Stimulated activated CD4-positive, alpha-beta T cell treated with anti-CD3 and anti-CD28 coated beads, Interleukin-15, amount 100 ng/mL, for 1 hour (primary cell): ENCODE results near the gene OR2T8.

Experiments
- DNase-seq, 2 donors: peaks; one replicate each; pipeline ENCODE4 v3.0.0-alpha.2; 2020; ENCODE audit warnings: low read depth in 1 of 2, low spot score in 1 of 2

Gene OR2T8

DNA sequence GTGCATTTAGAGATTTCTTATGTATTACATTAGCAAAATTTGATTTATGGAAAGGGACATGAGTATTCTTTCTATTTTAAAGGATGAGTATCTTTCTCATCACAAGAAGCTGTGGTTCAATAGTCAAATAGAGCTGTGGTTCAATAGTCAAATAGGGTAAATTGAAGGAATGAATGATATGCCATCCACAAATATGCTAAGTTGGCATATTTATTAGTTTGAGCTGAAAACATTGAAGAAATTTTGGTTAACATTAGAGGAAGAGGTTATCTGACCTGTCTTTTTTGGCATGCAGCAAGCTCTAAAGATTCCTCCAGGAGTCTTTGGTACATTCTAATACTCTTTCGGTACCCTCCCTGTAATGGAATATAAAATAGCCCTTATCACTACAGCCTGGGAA is 33.4 kb downstream of the OR2T8 start:
- DNase-seq = no peak

DNA sequence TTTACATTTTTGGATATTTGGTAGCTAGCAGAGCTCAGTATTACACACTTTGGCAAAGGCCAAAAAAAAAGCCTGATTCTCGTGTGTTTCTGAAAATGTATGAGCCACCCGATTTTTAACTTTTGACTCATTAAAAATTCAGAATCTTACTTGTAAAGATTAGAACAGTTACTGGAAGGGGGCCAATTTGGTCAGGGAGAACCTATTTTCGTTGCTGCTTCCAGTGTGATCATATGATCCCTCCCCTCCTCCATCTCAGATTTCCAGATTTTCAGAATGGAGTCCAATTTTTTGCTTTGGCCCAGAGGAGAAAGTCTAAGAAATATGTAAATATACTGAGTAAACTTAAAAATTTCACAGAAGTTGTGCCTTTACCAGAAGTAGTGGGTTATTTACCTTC is 41.7 kb downstream of the OR2T8 start:
- no peak for DNase-seq

DNA sequence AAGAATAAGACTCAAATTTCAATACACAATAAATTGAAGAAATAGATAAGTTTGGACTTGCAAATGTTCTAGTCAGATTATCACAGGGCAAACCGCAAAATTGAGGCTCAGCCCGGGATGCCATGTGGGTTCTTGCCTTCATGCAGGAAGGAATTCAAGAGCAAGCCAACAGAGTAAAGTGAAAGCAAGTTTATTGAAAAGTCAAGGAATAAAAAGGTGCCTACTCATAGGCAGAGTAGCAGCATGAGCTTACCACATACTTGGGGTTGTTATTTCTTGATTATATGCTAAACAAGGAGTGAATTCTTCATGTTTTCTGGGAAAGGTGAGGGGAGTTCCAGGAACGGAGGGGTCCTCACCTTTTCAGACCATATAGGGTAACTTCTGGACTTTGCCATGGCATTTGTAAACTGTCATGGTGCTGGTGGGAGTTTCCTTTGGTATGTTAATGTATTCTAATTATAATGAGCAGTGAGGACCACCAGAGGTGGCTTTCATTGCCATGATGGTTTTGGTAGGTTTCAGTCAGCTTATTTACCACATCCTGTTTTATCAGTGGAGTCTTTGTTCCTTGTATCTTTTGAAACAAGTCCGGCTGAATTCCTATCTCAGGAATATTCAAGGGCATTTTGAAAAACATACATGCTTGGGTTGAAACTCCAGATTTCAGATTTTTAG is 43.0 kb downstream of the OR2T8 start:
- DNase-seq = no peak

DNA sequence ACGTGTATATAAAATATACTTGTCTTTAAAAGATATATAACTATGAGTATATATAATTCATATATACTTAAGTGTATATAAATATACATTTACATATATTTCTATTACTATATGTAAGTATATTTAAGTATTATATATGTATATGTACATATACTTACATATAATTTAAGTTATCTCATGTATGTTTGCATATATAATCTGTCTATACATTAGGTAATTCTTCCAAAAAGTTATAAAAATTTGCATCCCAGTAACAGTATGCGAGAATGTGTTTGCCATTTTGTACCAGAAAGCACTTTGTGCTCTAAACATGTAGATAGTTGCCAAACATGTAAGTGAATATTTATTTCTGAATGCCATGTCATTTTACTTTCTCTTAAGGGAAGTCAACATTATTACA is 44.9 kb downstream of the OR2T8 start, which contains the start of gene OR2AK2:
Gene OR2AK2, plus strand, starts transcription at position 301 of the 400 bp plus-strand sequence. CDS start 144 bp downstream, outside the sequence.
- no peak for DNase-seq

DNA sequence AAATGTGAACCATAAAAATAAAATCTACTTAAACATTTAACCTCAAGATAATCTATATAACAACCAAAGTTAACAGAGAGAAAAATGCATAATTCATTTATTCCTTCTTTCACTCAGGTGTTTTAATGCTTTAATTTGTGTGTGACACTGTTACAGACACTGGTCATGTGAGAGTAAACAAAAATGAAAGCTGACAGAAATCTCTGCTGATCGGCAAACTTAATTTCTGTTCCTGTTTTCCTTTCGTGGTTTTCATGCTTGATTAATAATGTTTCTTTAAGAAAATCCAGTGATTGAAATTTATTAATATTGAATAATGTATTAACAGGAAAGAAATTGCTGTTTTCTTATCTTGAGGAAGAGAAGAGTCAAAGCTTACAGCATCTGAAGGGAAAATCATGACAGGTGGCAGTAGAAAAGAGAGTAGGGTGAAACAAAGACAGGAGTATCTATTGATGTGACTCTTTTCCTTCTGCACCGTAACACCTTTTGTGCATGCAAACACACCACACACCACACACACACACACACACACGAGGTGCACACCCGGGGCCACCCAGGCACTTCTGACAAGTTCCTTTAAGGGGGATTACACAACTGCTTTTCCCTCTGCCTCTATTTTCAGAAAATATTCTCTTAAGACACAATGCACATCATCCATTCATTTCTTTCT is 46.6 kb downstream of the OR2T8 start:
- DNase-seq = no peak
